ENCODE results near the gene NUDT19. TPM values are rescaled to one million over a fixed set of nuclear protein-coding genes. Genes with fewer than 3 reads are reported as not detected.
"Not testable (repeated sequence)": the region's sequence is repeated elsewhere in the genome, so short reads cannot be mapped to it uniquely, and the experiment has no call there.

NUDT19 gene
- total and polyA plus RNA-seq, 12 donors, result 9.1 to 27.7 (median 19.8) TPM

- Histone ChIP-seq H3K9me3 (no peaks in the 10 kb centered on the region), H3K4me3 (no peak overlapping the region), H3K36me3 (peaks cover 0 to 68% (median 18%) of the 10 kb centered on the region in 9 donors), H3K27me3 (no peaks in the 10 kb centered on the region), H3K27ac (no peak overlapping the region), H3K4me1 (peaks cover 0 to 7% (median 0%) of the 10 kb centered on the region in 9 donors)
- DNase-seq, result no peak
- WGBS, 2 donors, result 93 to 95% methylated on average over 6 of the region's 6 CpGs
- TF ChIP-seq CTCF (IDR thresholded peaks at IDR 0.05), result no peak
- intact Hi-C loops (cut with DNase I), result no loop called here
- ATAC-seq, result no peak
Observed at GRCh38 chr19:32711747-32712146, 20.1 kb downstream of the NUDT19 start.

- ATAC-seq; H3K27ac ChIP-seq; DNase-seq; H3K4me1 ChIP-seq; intact Hi-C loops (cut with DNase I); H3K4me3 ChIP-seq; H3K27me3 ChIP-seq; H3K9me3 ChIP-seq: not testable (repeated sequence)
- peaks cover 0 to 45% (median 16%) of the 10 kb centered on the region in 9 donors for H3K36me3 ChIP-seq
- 97 to 98% methylated on average over 7 of the region's 7 CpGs for WGBS, 2 donors
Observed at GRCh38 chr19:32716203-32716602, 24.6 kb downstream of the NUDT19 start.

GRCh38 chr19:32717496-32717895 is 25.9 kb downstream of the NUDT19 start:
- peaks cover 0 to 32% (median 7%) of the 10 kb centered on the region in 9 donors for H3K36me3 ChIP-seq
- H3K4me3 ChIP-seq, result no peak overlapping the region
- no peak overlapping the region for H3K27ac ChIP-seq
- H3K9me3 ChIP-seq, result peaks cover 0 to 5% (median 0%) of the 10 kb centered on the region in 11 donors
- 60 to 61% methylated on average over 5 of the region's 5 CpGs for WGBS, 2 donors
- TF ChIP-seq CTCF (IDR thresholded peaks at IDR 0.05), result no peak
- H3K4me1 ChIP-seq, result no peaks in the 10 kb centered on the region
- ATAC-seq (no peak), DNase-seq (no peak)
- intact Hi-C loops (cut with DNase I), result no loop called here
- no peaks in the 10 kb centered on the region for H3K27me3 ChIP-seq

- Histone ChIP-seq H3K36me3 (peaks cover 0 to 24% (median 0%) of the 10 kb centered on the region in 9 donors), H3K9me3 (peaks cover 0 to 5% (median 0%) of the 10 kb centered on the region in 11 donors), H3K27me3 (no peaks in the 10 kb centered on the region), H3K4me1 (no peaks in the 10 kb centered on the region), H3K27ac (no peak overlapping the region), H3K4me3 (no peak overlapping the region)
- no peak for DNase-seq
- intact Hi-C loops (cut with DNase I), result no loop called here
- no peak for ATAC-seq
- no peak for TF ChIP-seq CTCF (IDR thresholded peaks at IDR 0.05)
- 93 to 94% methylated on average over 7 of the region's 7 CpGs for WGBS, 2 donors
Observed at GRCh38 chr19:32718286-32718685, 26.7 kb downstream of the NUDT19 start.

GRCh38 chr19:32719611-32720059 is 28.0 kb downstream of the NUDT19 start, which contains the start of gene TDRD12:
Gene TDRD12, plus strand, starts transcription at chr19:32719767. Its CDS starts 306 bp downstream, at chr19:32720073.
- ATAC-seq (peak in 1 of 8 donors; percentile 66), DNase-seq (peak in 1 of 2 donors; percentile 15)
- peaks cover 0 to 10% (median 0%) of the 10 kb centered on the region in 9 donors for H3K36me3 ChIP-seq
- H3K27ac ChIP-seq, result no peak within 1 kb of the TSS
- whole genome bisulfite sequencing, 2 donors, result 87 to 89% methylated on average over 39 to 44 of the region's 44 CpGs
- H3K4me3 ChIP-seq, result no peak within 1 kb of the TSS
- no peaks in the 10 kb centered on the region for H3K4me1 ChIP-seq
- TF ChIP-seq CTCF (IDR thresholded peaks at IDR 0.05), result no peak
- peaks cover 0 to 5% (median 0%) of the 10 kb centered on the region in 11 donors for H3K9me3 ChIP-seq
- intact Hi-C loops (cut with DNase I), result no loop called here
- no peaks in the 10 kb centered on the region for H3K27me3 ChIP-seq

Measured in heart right ventricle (tissue), 16 donors.